Breast epithelium (tissue), 3 donors: ENCODE results near the gene PDK2.

Experiments
- POLR2A ChIP-seq: fragments of 450-650 bp; IDR thresholded peaks from one replicate; pipeline ENCODE4 v1.6.1; 2016; ENCODE audit warnings: antibody characterized with exemption, mild to moderate bottlenecking, moderate library complexity
- TF ChIP-seq, protein P1 (sequence below), 3 donors: fragments of 450-650 bp; IDR thresholded peaks; one replicate each; pipeline ENCODE4 v1.5.1; 2016 to 2017; ENCODE audit warnings: antibody characterized with exemption in 3 of 3, mild to moderate bottlenecking in 3 of 3, moderate library complexity in 3 of 3

DNA sequence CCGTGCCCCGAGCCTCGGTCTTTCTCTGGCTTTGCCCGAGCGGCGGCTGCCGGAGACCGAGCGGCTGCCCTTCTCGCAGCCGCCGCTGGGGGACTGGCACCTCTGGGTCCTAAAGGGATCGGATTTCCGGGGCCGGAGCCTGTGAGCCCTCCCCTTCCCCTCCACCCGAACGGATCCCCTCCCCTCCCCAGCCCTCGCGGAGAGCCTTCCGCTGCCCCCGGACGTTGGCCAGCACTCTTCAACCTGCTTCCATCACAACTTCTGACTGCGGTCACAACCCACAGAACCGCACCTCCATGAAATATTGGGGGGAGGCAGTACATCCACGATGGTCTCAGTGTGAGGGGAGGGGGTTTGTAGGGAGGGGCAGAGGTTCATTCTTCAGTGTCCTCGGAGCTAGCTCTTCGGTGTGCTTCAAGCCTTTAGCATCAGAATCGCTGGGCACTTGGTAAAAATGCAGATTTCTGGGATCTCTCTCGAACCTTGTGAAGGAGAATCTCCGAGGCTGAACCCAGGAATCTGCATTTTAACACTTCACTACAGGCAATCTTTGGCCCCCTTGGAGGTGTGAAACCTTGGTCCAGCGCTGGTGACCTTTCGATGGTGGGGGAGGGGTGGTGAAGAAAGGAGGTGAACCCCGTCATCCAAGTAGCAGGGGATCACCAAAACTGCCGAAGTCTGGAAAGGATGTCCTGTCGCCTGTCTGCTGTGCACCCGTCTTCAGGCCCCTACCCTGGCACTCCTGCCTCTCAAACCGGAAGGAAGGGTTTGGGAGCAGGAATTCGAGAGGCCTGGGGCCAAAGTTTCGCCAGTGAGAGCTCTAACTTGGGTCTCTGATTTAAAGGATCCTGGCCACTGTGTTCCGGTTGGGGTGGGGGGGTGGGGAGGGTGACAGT is 56.1 kb downstream of the PDK2 start:
- TF ChIP-seq, protein P1, sequence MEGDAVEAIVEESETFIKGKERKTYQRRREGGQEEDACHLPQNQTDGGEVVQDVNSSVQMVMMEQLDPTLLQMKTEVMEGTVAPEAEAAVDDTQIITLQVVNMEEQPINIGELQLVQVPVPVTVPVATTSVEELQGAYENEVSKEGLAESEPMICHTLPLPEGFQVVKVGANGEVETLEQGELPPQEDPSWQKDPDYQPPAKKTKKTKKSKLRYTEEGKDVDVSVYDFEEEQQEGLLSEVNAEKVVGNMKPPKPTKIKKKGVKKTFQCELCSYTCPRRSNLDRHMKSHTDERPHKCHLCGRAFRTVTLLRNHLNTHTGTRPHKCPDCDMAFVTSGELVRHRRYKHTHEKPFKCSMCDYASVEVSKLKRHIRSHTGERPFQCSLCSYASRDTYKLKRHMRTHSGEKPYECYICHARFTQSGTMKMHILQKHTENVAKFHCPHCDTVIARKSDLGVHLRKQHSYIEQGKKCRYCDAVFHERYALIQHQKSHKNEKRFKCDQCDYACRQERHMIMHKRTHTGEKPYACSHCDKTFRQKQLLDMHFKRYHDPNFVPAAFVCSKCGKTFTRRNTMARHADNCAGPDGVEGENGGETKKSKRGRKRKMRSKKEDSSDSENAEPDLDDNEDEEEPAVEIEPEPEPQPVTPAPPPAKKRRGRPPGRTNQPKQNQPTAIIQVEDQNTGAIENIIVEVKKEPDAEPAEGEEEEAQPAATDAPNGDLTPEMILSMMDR (IDR thresholded peaks at IDR 0.05): peak; percentile 58 to 69 (median 62)
- no peak for TF ChIP-seq POLR2A
